DMS 273 treated with DMSO at 0.1 percent for 48 hours (cell line): ENCODE data around the gene KRTAP5-1.

Experiments used
- DNase-seq: peaks from one replicate; lab custom pipeline; 2025; lab: John Stamatoyannopoulos, UW

Gene KRTAP5-1

GRCh38 chr11:1542267-1542666, 42.8 kb downstream of the KRTAP5-1 start:
- DNase-seq = no peak

- no peak for DNase-seq
These were observed 43.4 kb downstream of the KRTAP5-1 start for GRCh38 chr11:1541474-1542204.

- no peak for DNase-seq
These were observed 45.0 kb downstream of the KRTAP5-1 start for GRCh38 chr11:1540074-1540473.

- no peak for DNase-seq
These were observed 46.9 kb downstream of the KRTAP5-1 start for GRCh38 chr11:1538153-1538552.

- no peak for DNase-seq
These were observed 48.8 kb downstream of the KRTAP5-1 start for GRCh38 chr11:1536065-1536843.

GRCh38 chr11:1534682-1535081, 50.4 kb downstream of the KRTAP5-1 start:
- DNase-seq = no peak
